ENCODE data around the gene TDRD12.

GRCh38 chr19:32859591-32859990 is 140.0 kb downstream of the TDRD12 start:
- TF ChIP-seq ZNF274 (IDR thresholded peaks at IDR 0.05; ENCODE audit: low read length) (no peak), ZNF274 (tag by site-specific recombination; IDR thresholded peaks at IDR 0.05; ENCODE audit: borderline replicate concordance) (no peak), ZNF121 (tag by site-specific recombination; IDR thresholded peaks at IDR 0.05) (no peak), ZNF704 (tag by site-specific recombination; IDR thresholded peaks at IDR 0.05) (no peak), MYNN (tag by site-specific recombination; IDR thresholded peaks at IDR 0.05; ENCODE audit: borderline replicate concordance) (no peak), ATF2 (tag by site-specific recombination; IDR thresholded peaks at IDR 0.05; ENCODE audit: low read depth) (no peak), ZNF513 (tag by site-specific recombination; IDR thresholded peaks at IDR 0.05) (no peak), HOXA7 (CRISPR knock-in tag; IDR thresholded peaks at IDR 0.05; ENCODE audit: borderline replicate concordance) (no peak), SP2 (tag by site-specific recombination; IDR thresholded peaks at IDR 0.05) (no peak), ZNF660 (tag by site-specific recombination; IDR thresholded peaks at IDR 0.05) (no peak), CTCF (tag by site-specific recombination; IDR thresholded peaks at IDR 0.05) (no peak), ZNF670 (tag by site-specific recombination; IDR thresholded peaks at IDR 0.05; ENCODE audit: low read depth) (no peak), RBAK (tag by site-specific recombination; IDR thresholded peaks at IDR 0.05) (no peak)
